Measurements from ENCODE around the gene CYTH1. TPM values are rescaled to one million over a fixed set of nuclear protein-coding genes. Genes with fewer than 3 reads are reported as not detected.

The CYTH1 gene
- total and polyA plus RNA-seq, 12 donors, result 26.0 to 141 (median 46.2) TPM

DNA sequence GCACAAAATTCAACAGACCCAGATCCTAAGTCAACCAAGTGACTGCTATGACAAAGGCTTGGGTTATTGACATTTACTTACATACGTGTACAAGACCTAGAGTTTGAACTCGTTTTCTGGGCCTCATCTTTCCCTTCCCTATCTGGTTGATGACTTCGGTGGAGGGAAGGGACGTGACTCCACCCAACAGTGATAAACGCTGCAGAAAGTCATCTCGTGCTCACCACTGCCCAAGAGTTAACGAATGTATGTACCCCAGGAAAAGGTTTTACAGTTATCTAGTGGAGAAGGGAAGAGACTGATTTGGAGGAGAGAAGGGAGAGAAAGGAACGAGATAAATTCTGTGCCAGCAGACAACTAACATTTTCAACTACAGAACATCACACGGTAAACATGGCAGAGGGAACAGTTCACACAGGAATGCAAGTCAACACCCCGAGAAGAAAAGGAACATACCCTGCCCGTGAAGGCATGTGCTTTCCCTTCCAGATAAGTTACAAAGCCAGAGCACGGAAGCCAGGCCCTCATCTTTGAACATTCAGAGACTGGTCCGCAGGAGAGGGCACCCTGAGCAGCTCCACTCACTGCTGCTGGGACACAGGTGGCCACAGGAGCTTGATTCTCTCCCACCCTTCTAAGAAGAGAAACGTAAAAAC lies 13.9 kb upstream of the CYTH1 start:
- Histone ChIP-seq H3K9me3 (replicated peaks in 1 of 3) (no peaks in the 10 kb centered on the region), H3K4me1 (replicated peaks in 1 of 2) (peaks cover 0 to 10% of the 10 kb centered on the region in 2 donors), H3K36me3 (replicated peaks in 1 of 2) (peaks cover 0 to 61% of the 10 kb centered on the region in 2 donors), H3K27me3 (no peaks in the 10 kb centered on the region), H3K27ac (no peak overlapping the region), H3K4me3 (no peak overlapping the region)
- intact Hi-C loops (cut with DNase I), result no loop called here
- WGBS, 4 donors, result 81 to 89% (median 88%) methylated on average over 14 of the region's 14 CpGs
- no peak for DNase-seq
- TF ChIP-seq POLR2A (IDR thresholded peaks at IDR 0.05), result no peak
- TF ChIP-seq, protein P1, sequence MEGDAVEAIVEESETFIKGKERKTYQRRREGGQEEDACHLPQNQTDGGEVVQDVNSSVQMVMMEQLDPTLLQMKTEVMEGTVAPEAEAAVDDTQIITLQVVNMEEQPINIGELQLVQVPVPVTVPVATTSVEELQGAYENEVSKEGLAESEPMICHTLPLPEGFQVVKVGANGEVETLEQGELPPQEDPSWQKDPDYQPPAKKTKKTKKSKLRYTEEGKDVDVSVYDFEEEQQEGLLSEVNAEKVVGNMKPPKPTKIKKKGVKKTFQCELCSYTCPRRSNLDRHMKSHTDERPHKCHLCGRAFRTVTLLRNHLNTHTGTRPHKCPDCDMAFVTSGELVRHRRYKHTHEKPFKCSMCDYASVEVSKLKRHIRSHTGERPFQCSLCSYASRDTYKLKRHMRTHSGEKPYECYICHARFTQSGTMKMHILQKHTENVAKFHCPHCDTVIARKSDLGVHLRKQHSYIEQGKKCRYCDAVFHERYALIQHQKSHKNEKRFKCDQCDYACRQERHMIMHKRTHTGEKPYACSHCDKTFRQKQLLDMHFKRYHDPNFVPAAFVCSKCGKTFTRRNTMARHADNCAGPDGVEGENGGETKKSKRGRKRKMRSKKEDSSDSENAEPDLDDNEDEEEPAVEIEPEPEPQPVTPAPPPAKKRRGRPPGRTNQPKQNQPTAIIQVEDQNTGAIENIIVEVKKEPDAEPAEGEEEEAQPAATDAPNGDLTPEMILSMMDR (IDR thresholded peaks at IDR 0.05), result no peak

DNA sequence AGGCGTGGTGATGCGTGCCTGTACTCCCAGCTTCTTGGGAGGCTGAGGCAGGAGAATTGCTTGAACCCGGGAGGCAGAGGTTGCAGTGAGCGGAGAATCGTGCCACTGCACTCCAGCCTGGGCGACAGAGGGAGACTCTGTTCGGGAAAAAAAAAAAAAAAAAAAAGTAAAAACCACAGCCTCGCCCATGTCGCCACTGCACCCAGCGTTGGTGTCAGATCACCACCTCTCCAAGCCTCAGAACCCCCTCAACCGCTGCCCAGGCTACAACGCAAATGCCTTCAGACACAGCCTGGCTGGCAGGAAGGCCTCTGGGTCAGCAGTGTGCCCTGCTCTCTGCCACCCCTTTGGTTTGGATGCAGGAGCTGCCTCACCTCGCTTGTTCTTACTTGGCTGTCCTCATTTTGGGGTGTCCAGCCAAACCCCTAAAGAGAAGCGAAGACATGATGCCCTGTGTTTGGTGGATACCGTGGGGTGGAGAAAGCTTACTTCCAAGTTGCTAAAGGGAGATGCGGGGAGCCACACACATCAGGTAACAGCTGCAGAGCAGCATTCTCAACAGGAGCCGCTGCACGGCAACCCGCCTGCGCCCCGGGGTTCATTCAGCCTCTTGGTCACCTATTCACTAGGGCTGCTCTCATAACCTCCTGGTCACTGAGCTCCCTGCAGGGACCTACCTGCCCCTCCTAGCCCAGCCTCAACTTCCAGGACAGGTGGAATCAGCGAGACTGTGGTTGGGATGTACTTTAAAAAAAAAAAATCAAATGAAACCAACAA lies 13.0 kb upstream of the CYTH1 start:
- H3K27ac ChIP-seq, result no peak overlapping the region
- H3K4me3 ChIP-seq, result no peak overlapping the region
- no peak for DNase-seq
- peaks cover 0 to 57% of the 10 kb centered on the region in 2 donors for H3K36me3 ChIP-seq (replicated peaks in 1 of 2)
- peaks cover 0 to 17% of the 10 kb centered on the region in 2 donors for H3K4me1 ChIP-seq (replicated peaks in 1 of 2)
- 91 to 95% (median 92%) methylated on average over 16 to 22 of the region's 22 CpGs for WGBS, 4 donors
- intact Hi-C loops (cut with DNase I), result no loop called here
- H3K27me3 ChIP-seq, result no peaks in the 10 kb centered on the region
- H3K9me3 ChIP-seq (replicated peaks in 1 of 3), result no peaks in the 10 kb centered on the region
- TF ChIP-seq, protein P1 (IDR thresholded peaks at IDR 0.05), result no peak
- no peak for TF ChIP-seq POLR2A (IDR thresholded peaks at IDR 0.05)

DNA sequence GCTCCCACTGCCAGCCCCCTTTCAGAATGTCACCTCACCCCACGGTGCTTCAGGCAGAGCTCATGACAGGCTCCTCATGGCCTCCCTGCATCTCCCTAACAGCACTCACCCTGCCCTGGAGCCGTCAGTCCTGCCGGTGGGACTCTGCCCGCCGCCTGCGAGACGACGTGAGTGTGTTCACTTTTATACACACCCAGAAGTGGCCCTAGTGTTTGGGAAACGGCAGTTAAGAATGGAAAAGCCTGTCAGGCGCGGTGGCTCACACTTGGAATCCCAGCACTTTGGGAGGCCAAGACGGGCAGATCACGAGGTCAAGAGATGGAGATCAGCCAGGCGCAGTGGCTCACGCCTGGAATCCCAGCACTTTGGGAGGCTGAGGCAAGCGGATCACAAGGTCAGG lies 12.3 kb upstream of the CYTH1 start:
- DNase-seq, result no peak
- intact Hi-C loops (cut with DNase I), result no loop called here
- no peaks in the 10 kb centered on the region for H3K9me3 ChIP-seq (replicated peaks in 1 of 3)

DNA sequence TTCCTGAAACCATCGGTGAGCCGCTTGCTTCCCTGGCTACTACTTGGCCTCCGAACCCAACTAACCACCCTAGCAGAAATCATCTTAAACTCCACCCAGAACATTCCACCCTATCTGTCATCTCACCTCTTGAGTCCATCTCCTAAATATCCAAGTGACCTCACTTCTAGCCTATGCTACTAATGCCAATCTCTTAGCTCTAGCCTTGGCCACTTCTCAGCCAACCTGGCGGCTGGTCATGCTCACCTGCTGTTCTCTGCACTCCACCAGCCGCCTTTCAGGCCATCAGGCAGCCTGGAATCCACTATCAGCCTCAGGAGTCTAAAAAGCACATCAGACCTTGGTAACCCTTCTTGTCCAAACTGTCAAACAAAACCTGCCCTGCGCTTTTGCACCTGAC lies 11.9 kb upstream of the CYTH1 start:
- WGBS, 4 donors, result 79 to 98% (median 89%) methylated on average over 6 of the region's 6 CpGs
- H3K27ac ChIP-seq, result peak overlapping the region in 1 of 5 donors; percentile 0
- peaks cover 0 to 26% of the 10 kb centered on the region in 2 donors for H3K4me1 ChIP-seq (replicated peaks in 1 of 2)
- peaks cover 0 to 51% of the 10 kb centered on the region in 2 donors for H3K36me3 ChIP-seq (replicated peaks in 1 of 2)
- H3K4me3 ChIP-seq, result no peak overlapping the region
- no peaks in the 10 kb centered on the region for H3K9me3 ChIP-seq (replicated peaks in 1 of 3)
- TF ChIP-seq, protein P1 (IDR thresholded peaks at IDR 0.05), result no peak
- no peak for TF ChIP-seq POLR2A (IDR thresholded peaks at IDR 0.05)
- intact Hi-C loops (cut with DNase I), result no loop called here
- H3K27me3 ChIP-seq, result no peaks in the 10 kb centered on the region
- DNase-seq, result no peak

More for the DNA sequence above, 12.3 kb upstream of the CYTH1 start:
- 91 to 96% (median 94%) methylated on average over 14 to 16 of the region's 16 CpGs for WGBS, 4 donors
- H3K36me3 ChIP-seq (replicated peaks in 1 of 2), result peaks cover 0 to 55% of the 10 kb centered on the region in 2 donors
- H3K4me3 ChIP-seq, result no peak overlapping the region
- TF ChIP-seq, protein P1 (IDR thresholded peaks at IDR 0.05), result no peak
- TF ChIP-seq POLR2A (IDR thresholded peaks at IDR 0.05), result no peak
- no peaks in the 10 kb centered on the region for H3K27me3 ChIP-seq
- peaks cover 0 to 23% of the 10 kb centered on the region in 2 donors for H3K4me1 ChIP-seq (replicated peaks in 1 of 2)
- peak overlapping the region in 1 of 5 donors; percentile 0 for H3K27ac ChIP-seq

Measured in adrenal gland (tissue), 12 donors.